Vagina (tissue), 2 donors: ENCODE measurements around the gene AGBL4. TPM values are rescaled to one million over a fixed set of nuclear protein-coding genes. Genes with fewer than 3 reads are reported as not detected.

Experiments
- DNase-seq, 2 donors: peaks; one replicate each; pipeline ENCODE4 v3.0.0-alpha.2; 2017; ENCODE audit errors: extremely low spot score in 2 of 2
- H3K27ac ChIP-seq: fragments of 200-600 bp; sonication (generic); one replicate; pipeline ENCODE4 v1.5.1; 2019
- H3K27me3 ChIP-seq: fragments of 200-600 bp; sonication (generic); one replicate; pipeline ENCODE4 v1.5.1; 2019
- H3K36me3 ChIP-seq, 2 donors: fragments of 200-600 bp; sonication (generic); one replicate each; pipeline ENCODE4 v1.5.1; 2017 to 2019
- H3K4me1 ChIP-seq: fragments of 200-600 bp; sonication (generic); one replicate; pipeline ENCODE4 v1.5.1; 2019
- H3K4me3 ChIP-seq, 2 donors: fragments of 200-600 bp; sonication (generic); 1 replicate in 1 of 2; 2 replicates in 1 of 2; pipeline ENCODE4 v1.5.1; 2016 to 2019
- H3K9me3 ChIP-seq: fragments of 200-600 bp; sonication (generic); one replicate; pipeline ENCODE4 v1.5.1; 2019
- CTCF ChIP-seq, 3 experiments: fragments of 450-650 bp in 2 of 3; fragments of 200-600 bp in 1 of 3; sonication (generic) in 1 of 3; IDR thresholded peaks; one replicate each; pipeline ENCODE4 v1.5.1; 2017 to 2019; ENCODE audit warnings: antibody characterized with exemption in 3 of 3, mild to moderate bottlenecking in 2 of 3, moderate library complexity in 2 of 3
- POLR2A ChIP-seq, 2 donors: fragments of 450-650 bp; IDR thresholded peaks; one replicate each; pipeline ENCODE4 v1.6.1; 2017; ENCODE audit warnings: antibody characterized with exemption in 2 of 2, mild to moderate bottlenecking in 2 of 2, moderate library complexity in 2 of 2
- POLR2AphosphoS5 ChIP-seq, 2 donors: sonication (generic); formaldehyde crosslinking; IDR thresholded peaks; one replicate each; pipeline ENCODE4 v1.9.0; 2017; ENCODE audit warnings: antibody characterized with exemption in 2 of 2, mild to moderate bottlenecking in 2 of 2, low read depth in 1 of 2; ENCODE audit not compliant: insufficient read depth in 1 of 2
- intact Hi-C: fragments of 100-400 bp; cut with DNase I; formaldehyde crosslinking; loops from one replicate; pipeline ENCODE4 v1.15.1; 2023
- total RNA-seq: library from RNA; depleted of rRNA; stranded (reverse); fragments of >200 nt; gene quantifications from one replicate; pipeline ENCODE4 v1.2.3, GENCODE V29; 2016

The AGBL4 gene
- total RNA-seq, 1 donor from 2014 or later: not detected

- DNase-seq: no peak
- no peak overlapping the region for H3K4me3 ChIP-seq
- H3K9me3 ChIP-seq: no peaks in the 10 kb centered on the region
- H3K27me3 ChIP-seq: no peaks in the 10 kb centered on the region
- peaks cover 0 to 14% of the 10 kb centered on the region in 2 donors for H3K36me3 ChIP-seq
- H3K27ac ChIP-seq: no peak overlapping the region
- intact Hi-C loops: no loop called here
- peaks cover 1% of the 10 kb centered on the region for H3K4me1 ChIP-seq
- no peak for TF ChIP-seq CTCF (IDR thresholded peaks at IDR 0.05)
- no peak for TF ChIP-seq POLR2AphosphoS5 (IDR thresholded peaks at IDR 0.05; ENCODE audit: insufficient read depth in 1 of 2, low read depth in 1 of 2)
- no peak for TF ChIP-seq POLR2A (IDR thresholded peaks at IDR 0.05)
Measured at GRCh38 chr1:48761986-48762385, 1261.8 kb downstream of the AGBL4 start.

GRCh38 chr1:48761411-48761810 is 1262.3 kb downstream of the AGBL4 start:
- Histone ChIP-seq H3K27me3 (no peaks in the 10 kb centered on the region), H3K27ac (no peak overlapping the region)

GRCh38 chr1:48760857-48761256 is 1262.9 kb downstream of the AGBL4 start:
- intact Hi-C loops: no loop called here
- no peak for TF ChIP-seq POLR2AphosphoS5 (IDR thresholded peaks at IDR 0.05; ENCODE audit: insufficient read depth in 1 of 2, low read depth in 1 of 2)
- no peak for TF ChIP-seq POLR2A (IDR thresholded peaks at IDR 0.05)
- no peak for TF ChIP-seq CTCF (IDR thresholded peaks at IDR 0.05)
- Histone ChIP-seq H3K4me1 (no peaks in the 10 kb centered on the region), H3K36me3 (peaks cover 0 to 14% of the 10 kb centered on the region in 2 donors), H3K27ac (no peak overlapping the region), H3K4me3 (no peak overlapping the region), H3K27me3 (no peaks in the 10 kb centered on the region), H3K9me3 (no peaks in the 10 kb centered on the region)
- no peak for DNase-seq

More at GRCh38 chr1:48761411-48761810, 1262.3 kb downstream of the AGBL4 start:
- no peak overlapping the region for H3K4me3 ChIP-seq
- no peak for DNase-seq
- H3K4me1 ChIP-seq: no peaks in the 10 kb centered on the region
- H3K9me3 ChIP-seq: no peaks in the 10 kb centered on the region
- peaks cover 0 to 14% of the 10 kb centered on the region in 2 donors for H3K36me3 ChIP-seq
- TF ChIP-seq POLR2AphosphoS5 (IDR thresholded peaks at IDR 0.05; ENCODE audit: insufficient read depth in 1 of 2, low read depth in 1 of 2) (no peak), POLR2A (IDR thresholded peaks at IDR 0.05) (no peak), CTCF (IDR thresholded peaks at IDR 0.05) (no peak)
- intact Hi-C loops: no loop called here

- H3K27ac ChIP-seq: no peak overlapping the region
- H3K36me3 ChIP-seq: peaks cover 0 to 14% of the 10 kb centered on the region in 2 donors
- H3K9me3 ChIP-seq: no peaks in the 10 kb centered on the region
- H3K4me1 ChIP-seq: no peaks in the 10 kb centered on the region
- TF ChIP-seq CTCF (IDR thresholded peaks at IDR 0.05): no peak
- no peak for DNase-seq
- no peaks in the 10 kb centered on the region for H3K27me3 ChIP-seq
- no peak overlapping the region for H3K4me3 ChIP-seq
- intact Hi-C loops: no loop called here
Measured at GRCh38 chr1:48758976-48759375, 1264.8 kb downstream of the AGBL4 start.

GRCh38 chr1:48757363-48757762 is 1266.4 kb downstream of the AGBL4 start:
- no peak for TF ChIP-seq POLR2A (IDR thresholded peaks at IDR 0.05)
- TF ChIP-seq CTCF (IDR thresholded peaks at IDR 0.05): no peak
- TF ChIP-seq POLR2AphosphoS5 (IDR thresholded peaks at IDR 0.05; ENCODE audit: insufficient read depth in 1 of 2, low read depth in 1 of 2): no peak
- no peaks in the 10 kb centered on the region for H3K4me1 ChIP-seq
- H3K27me3 ChIP-seq: no peaks in the 10 kb centered on the region
- intact Hi-C loops: no loop called here
- H3K4me3 ChIP-seq: no peak overlapping the region
- no peak for DNase-seq
- H3K9me3 ChIP-seq: no peaks in the 10 kb centered on the region
- H3K36me3 ChIP-seq: peaks cover 0 to 14% of the 10 kb centered on the region in 2 donors
- no peak overlapping the region for H3K27ac ChIP-seq
